Activated CD4-positive, alpha-beta memory T cell treated with anti-CD3 and anti-CD28 coated beads, Interleukin-2, amount 10 ng/mL, durations not matched to agents 7 days and 5 days (primary cell): Measurements from ENCODE around the gene PIF1. TPM values are rescaled to one million over a fixed set of nuclear protein-coding genes. Genes with fewer than 3 reads are reported as not detected.

Experiments
- CTCF ChIA-PET: fragments of 350-600 bp; sonication (Branson Sonifier 250); formaldehyde crosslinking; loops from one replicate; lab custom pipeline; 2021; ENCODE audit warnings: antibody characterized with exemption, inconsistent platforms; lab: Charles Lee
- POLR2A ChIA-PET: fragments of 350-600 bp; sonication (Branson Sonifier 250); formaldehyde crosslinking; loops from one replicate; lab custom pipeline; 2021; ENCODE audit warnings: antibody characterized with exemption; lab: Charles Lee
- DNase-seq: peaks from one replicate; pipeline ENCODE4 v3.0.0-alpha.2; 2020
- H3K27ac Mint-ChIP-seq: one replicate; pipeline ENCODE4 v1.8.0; 2021; ENCODE audit warnings: mild to moderate bottlenecking, mixed read lengths
- H3K27me3 Mint-ChIP-seq: one replicate; pipeline ENCODE4 v1.8.0; 2021; ENCODE audit warnings: mixed read lengths
- H3K36me3 Mint-ChIP-seq: one replicate; pipeline ENCODE4 v1.8.0; 2021; ENCODE audit warnings: low read depth, mixed read lengths
- H3K4me1 Mint-ChIP-seq: one replicate; pipeline ENCODE4 v1.8.0; 2021; ENCODE audit warnings: mixed read lengths
- H3K4me3 Mint-ChIP-seq: one replicate; pipeline ENCODE4 v1.8.0; 2021; ENCODE audit warnings: mild to moderate bottlenecking, mixed read lengths
- H3K9me3 Mint-ChIP-seq: one replicate; pipeline ENCODE4 v1.8.0; 2021; ENCODE audit warnings: mixed read lengths
- total RNA-seq, 2 experiments: library from RNA; stranded (reverse); gene quantifications; one replicate each; pipeline ENCODE4 v1.2.3, GENCODE V29; 2021

Gene PIF1
- total RNA-seq, 2 experiments from 2014 or later = 46.1 to 49.1 TPM

- H3K27ac Mint-ChIP-seq = no peak overlapping the region
- H3K9me3 Mint-ChIP-seq = no peaks in the 10 kb centered on the region
- H3K36me3 Mint-ChIP-seq = no peaks in the 10 kb centered on the region
- ChIA-PET POLR2A (no interaction called here), CTCF (no interaction called here)
- H3K4me3 Mint-ChIP-seq = no peak overlapping the region
- H3K27me3 Mint-ChIP-seq = peaks cover 36% of the 10 kb centered on the region
- peaks cover 22% of the 10 kb centered on the region for H3K4me1 Mint-ChIP-seq
- DNase-seq = no peak
Observed at GRCh38 chr15:64780600-64781156, 44.8 kb downstream of the PIF1 start.

DNA sequence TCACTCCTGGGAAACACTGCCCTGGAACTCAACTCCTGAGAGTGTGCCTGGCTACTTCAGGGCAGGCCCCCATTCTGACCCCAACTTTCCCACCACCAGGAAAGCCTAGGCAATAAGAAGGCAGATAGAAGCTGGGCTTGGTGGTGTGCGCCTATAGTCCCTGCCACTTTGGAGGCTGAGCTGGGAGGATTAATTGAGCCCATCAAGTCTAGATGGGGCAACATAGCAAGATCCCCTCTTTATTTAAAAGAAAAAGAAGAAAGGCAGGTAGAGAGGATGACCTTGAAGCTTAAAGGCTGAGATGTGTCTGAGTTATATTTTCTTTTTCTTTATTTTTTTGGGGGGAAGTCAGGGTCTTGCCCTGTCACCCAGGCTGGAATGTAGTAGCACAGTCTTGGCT, 45.8 kb downstream of the PIF1 start:
- H3K4me1 Mint-ChIP-seq = peaks cover 22% of the 10 kb centered on the region
- no peak overlapping the region for H3K4me3 Mint-ChIP-seq
- no peaks in the 10 kb centered on the region for H3K9me3 Mint-ChIP-seq
- no peaks in the 10 kb centered on the region for H3K36me3 Mint-ChIP-seq
- peaks cover 37% of the 10 kb centered on the region for H3K27me3 Mint-ChIP-seq
- no peak for DNase-seq
- ChIA-PET CTCF (no interaction called here), POLR2A (no interaction called here)
- no peak overlapping the region for H3K27ac Mint-ChIP-seq

DNA sequence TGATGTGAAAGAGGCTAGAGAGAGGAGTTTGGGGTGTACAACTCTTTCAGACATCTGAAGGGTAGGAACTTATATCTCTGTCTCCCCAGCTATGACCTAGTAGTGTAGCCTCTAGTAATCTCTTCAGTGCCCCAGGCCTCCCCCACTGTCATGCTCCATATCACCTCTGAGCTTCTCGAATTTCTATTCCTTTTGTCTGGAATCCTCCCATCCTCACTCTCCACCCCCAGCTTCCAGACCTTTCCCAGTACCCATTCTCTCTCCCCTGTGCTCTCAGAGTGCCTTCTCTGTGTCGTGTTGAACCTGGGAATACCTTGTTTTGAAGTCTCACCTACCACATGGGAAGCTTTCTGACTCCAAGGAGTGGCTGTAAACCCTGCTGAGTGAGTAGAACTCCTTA, 46.4 kb downstream of the PIF1 start:
- DNase-seq = no peak
- CTCF ChIA-PET = no interaction called here
- no peak overlapping the region for H3K4me3 Mint-ChIP-seq
- no peaks in the 10 kb centered on the region for H3K9me3 Mint-ChIP-seq
- H3K27ac Mint-ChIP-seq = no peak overlapping the region
- POLR2A ChIA-PET = interaction anchor here (0.8 kb wide), 1 partner anchor 11 kb away, joined by 4 read pairs; no protein-coding TSS in a partner anchor
- peaks cover 42% of the 10 kb centered on the region for H3K27me3 Mint-ChIP-seq
- H3K4me1 Mint-ChIP-seq = peaks cover 22% of the 10 kb centered on the region
- no peaks in the 10 kb centered on the region for H3K36me3 Mint-ChIP-seq

DNA sequence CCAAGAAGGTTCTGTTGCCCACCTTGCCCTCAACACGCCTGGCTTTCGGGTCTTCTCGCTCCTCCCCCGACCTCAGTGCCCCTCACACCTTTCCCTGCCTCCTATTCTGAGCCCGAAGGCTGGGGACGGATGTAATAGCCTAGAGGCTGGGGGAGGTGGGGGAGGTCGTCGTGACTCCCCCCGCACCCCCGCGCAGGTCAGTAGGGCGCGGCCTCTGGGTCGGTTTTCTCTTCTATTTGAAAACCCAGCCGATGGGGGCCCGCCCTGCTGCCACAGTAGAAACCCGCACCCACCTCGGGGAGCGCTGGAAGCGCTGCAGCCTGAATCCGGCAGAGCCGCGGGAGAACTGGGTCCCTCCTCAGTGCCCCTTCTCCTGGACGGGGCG, 49.1 kb downstream of the PIF1 start:
- Mint-ChIP-seq H3K4me1 (peaks cover 9% of the 10 kb centered on the region), H3K9me3 (no peaks in the 10 kb centered on the region), H3K36me3 (no peaks in the 10 kb centered on the region), H3K27me3 (peaks cover 59% of the 10 kb centered on the region), H3K27ac (no peak overlapping the region), H3K4me3 (peak overlapping the region; percentile 37)
- ChIA-PET CTCF (no interaction called here), POLR2A (no interaction called here)
- DNase-seq = no peak

- H3K36me3 Mint-ChIP-seq = no peaks in the 10 kb centered on the region
- H3K9me3 Mint-ChIP-seq = no peaks in the 10 kb centered on the region
- H3K27ac Mint-ChIP-seq = no peak within 1 kb of the TSS
- H3K4me1 Mint-ChIP-seq = peaks cover 7% of the 10 kb centered on the region
- ChIA-PET CTCF (no interaction called here), POLR2A (no interaction called here)
- H3K27me3 Mint-ChIP-seq = peaks cover 59% of the 10 kb centered on the region
- H3K4me3 Mint-ChIP-seq = peak within 1 kb of the TSS; percentile 62
- DNase-seq = no peak
Observed at GRCh38 chr15:64775551-64776401, 49.7 kb downstream of the PIF1 start, which contains the start of gene RBPMS2. TSS of gene RBPMS2 (minus strand) at chr15:64775589. CDS start at chr15:64775319, 270 bp downstream.

DNA sequence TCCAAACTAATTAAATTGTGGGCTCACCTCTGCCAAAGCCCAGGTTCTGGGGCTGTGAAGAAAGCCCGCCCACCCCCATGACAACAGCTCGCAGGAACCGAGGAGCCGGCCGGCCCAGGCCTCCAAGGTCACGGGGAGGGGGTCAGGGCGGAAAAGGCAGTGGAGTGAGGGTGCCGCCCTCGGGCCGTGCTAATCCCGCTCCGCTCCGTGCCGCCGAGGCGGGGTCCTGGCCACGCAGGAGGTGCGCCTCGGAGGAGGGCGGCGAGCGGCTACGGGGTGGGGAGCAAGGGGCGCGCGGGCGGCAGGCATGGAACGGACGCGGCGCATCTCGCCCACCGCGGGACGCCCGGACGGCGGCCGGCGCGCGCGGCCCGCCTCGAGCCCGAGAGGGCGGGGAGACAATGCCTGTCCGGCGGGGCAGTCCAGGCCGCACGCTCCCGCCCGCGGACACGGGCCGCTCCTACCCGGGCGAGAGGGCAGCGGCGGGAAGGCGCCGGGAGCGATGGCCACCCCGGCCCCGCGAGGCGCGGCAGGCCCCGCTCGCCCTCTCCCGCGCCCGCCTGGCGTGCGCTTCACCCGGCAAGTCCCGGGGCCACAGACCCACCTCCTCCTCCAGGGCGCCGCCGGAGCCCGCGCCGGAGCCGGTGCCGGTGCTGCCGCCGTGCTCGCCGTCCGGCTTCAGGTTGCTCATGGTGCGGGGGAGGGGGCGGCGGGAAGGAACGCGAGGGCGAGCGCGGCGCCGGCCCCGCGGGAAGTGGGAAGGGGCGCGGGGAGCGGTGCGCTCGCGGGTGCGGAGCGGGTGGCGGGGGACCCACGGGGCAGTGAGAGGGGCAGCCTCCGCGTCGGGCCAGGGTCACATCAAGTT, 50.6 kb downstream of the PIF1 start:
- Mint-ChIP-seq H3K4me1 (peaks cover 6% of the 10 kb centered on the region), H3K36me3 (no peaks in the 10 kb centered on the region), H3K27me3 (peaks cover 61% of the 10 kb centered on the region), H3K4me3 (no peak overlapping the region), H3K9me3 (no peaks in the 10 kb centered on the region), H3K27ac (no peak overlapping the region)
- ChIA-PET CTCF (no interaction called here), POLR2A (no interaction called here)
- no peak for DNase-seq

- Mint-ChIP-seq H3K4me3 (peak overlapping the region; percentile 43), H3K9me3 (no peaks in the 10 kb centered on the region), H3K4me1 (peaks cover 6% of the 10 kb centered on the region), H3K27ac (no peak overlapping the region), H3K27me3 (peaks cover 56% of the 10 kb centered on the region), H3K36me3 (no peaks in the 10 kb centered on the region)
- ChIA-PET POLR2A (no interaction called here), CTCF (no interaction called here)
- no peak for DNase-seq
Observed at GRCh38 chr15:64774037-64774628, 51.3 kb downstream of the PIF1 start.

- Mint-ChIP-seq H3K9me3 (no peaks in the 10 kb centered on the region), H3K27ac (no peak overlapping the region), H3K4me1 (peaks cover 6% of the 10 kb centered on the region), H3K4me3 (peak overlapping the region; percentile 22), H3K36me3 (no peaks in the 10 kb centered on the region), H3K27me3 (peaks cover 51% of the 10 kb centered on the region)
- ChIA-PET POLR2A (no interaction called here), CTCF (no interaction called here)
- no peak for DNase-seq
Observed at GRCh38 chr15:64773606-64774005, 51.8 kb downstream of the PIF1 start.

DNA sequence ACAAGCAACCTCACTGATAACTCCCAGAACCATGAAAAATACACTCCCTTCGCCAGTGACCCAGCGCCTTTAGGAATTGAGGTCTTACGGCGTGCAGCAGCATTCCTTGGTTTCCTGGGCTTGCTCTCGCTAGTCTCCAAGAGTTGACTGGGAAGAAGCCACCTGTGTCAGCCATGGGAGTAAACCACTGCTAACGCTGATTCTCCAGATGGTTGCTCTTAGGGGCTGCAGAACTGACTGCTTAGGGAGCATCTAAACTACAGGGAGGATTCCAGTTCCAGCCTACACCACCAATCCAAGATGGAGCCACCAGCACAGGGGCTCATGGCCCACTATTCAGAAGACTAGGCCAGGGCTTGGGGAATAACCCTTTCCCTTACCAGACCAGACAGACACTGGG, 52.5 kb downstream of the PIF1 start:
- CTCF ChIA-PET = no interaction called here

DNA sequence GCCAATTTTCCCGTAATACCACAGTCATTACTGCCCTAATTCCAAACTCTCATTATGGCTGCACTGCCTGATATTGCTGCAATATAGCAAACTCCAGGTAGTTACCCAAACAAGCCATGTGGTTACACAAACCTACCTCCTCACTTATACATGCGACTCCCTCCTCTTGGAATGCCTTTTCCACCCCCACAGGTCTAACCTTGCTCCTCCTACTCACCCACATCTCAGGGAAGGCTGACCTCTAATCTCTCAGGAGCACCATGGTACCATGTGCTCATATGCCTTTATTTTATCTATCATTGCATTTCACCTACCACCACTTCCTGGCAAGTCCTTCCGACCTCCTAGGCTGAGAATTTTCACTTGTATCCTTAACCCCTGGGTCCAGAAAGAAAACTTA, 53.0 kb downstream of the PIF1 start:
- ChIA-PET POLR2A (no interaction called here), CTCF (no interaction called here)
- Mint-ChIP-seq H3K4me3 (no peak overlapping the region), H3K27ac (no peak overlapping the region), H3K4me1 (peaks cover 13% of the 10 kb centered on the region), H3K27me3 (peaks cover 42% of the 10 kb centered on the region), H3K9me3 (no peaks in the 10 kb centered on the region), H3K36me3 (no peaks in the 10 kb centered on the region)
- no peak for DNase-seq

More for the DNA sequence above, 52.5 kb downstream of the PIF1 start:
- H3K4me1 Mint-ChIP-seq = peaks cover 8% of the 10 kb centered on the region
- POLR2A ChIA-PET = no interaction called here
- DNase-seq = no peak
- no peak overlapping the region for H3K27ac Mint-ChIP-seq
- no peaks in the 10 kb centered on the region for H3K9me3 Mint-ChIP-seq
- H3K36me3 Mint-ChIP-seq = no peaks in the 10 kb centered on the region
- H3K27me3 Mint-ChIP-seq = peaks cover 46% of the 10 kb centered on the region
- no peak overlapping the region for H3K4me3 Mint-ChIP-seq

- H3K36me3 Mint-ChIP-seq = no peaks in the 10 kb centered on the region
- DNase-seq = no peak
Observed at GRCh38 chr15:64770626-64771025, 54.8 kb downstream of the PIF1 start.

GRCh38 chr15:64767203-64767602, 58.2 kb downstream of the PIF1 start:
- POLR2A ChIA-PET = no interaction called here
- Mint-ChIP-seq H3K27me3 (peaks cover 4% of the 10 kb centered on the region), H3K9me3 (no peaks in the 10 kb centered on the region), H3K27ac (no peak overlapping the region), H3K36me3 (no peaks in the 10 kb centered on the region), H3K4me3 (no peak overlapping the region), H3K4me1 (peaks cover 10% of the 10 kb centered on the region)
- peak; percentile 21 for DNase-seq
- CTCF ChIA-PET = interaction anchor here (2.5 kb wide), 1 partner anchor 43 kb away, joined by 14 read pairs; no protein-coding TSS in a partner anchor

More at GRCh38 chr15:64770626-64771025, 54.8 kb downstream of the PIF1 start:
- no peak overlapping the region for H3K27ac Mint-ChIP-seq
- H3K9me3 Mint-ChIP-seq = no peaks in the 10 kb centered on the region
- peaks cover 25% of the 10 kb centered on the region for H3K27me3 Mint-ChIP-seq
- ChIA-PET CTCF (interaction anchor here (0.9 kb wide), 1 partner anchor 39 kb away, joined by 3 read pairs; no protein-coding TSS in a partner anchor), POLR2A (no interaction called here)
- peaks cover 13% of the 10 kb centered on the region for H3K4me1 Mint-ChIP-seq
- H3K4me3 Mint-ChIP-seq = no peak overlapping the region
